Measurements from ENCODE around the gene UAP1L1.

GRCh38 chr9:137049544-137050449 lies 27.5 kb upstream of the UAP1L1 start:
- TF ChIP-seq CTCF (IDR thresholded peaks at IDR 0.05) (peak; percentile 35 to 71 (median 41)), POLR2A (IDR thresholded peaks at IDR 0.05) (no peak), EP300 (IDR thresholded peaks at IDR 0.05) (no peak)

Data from tibial nerve (tissue), 4 donors.